ENCODE results near the gene ZNF577.

GRCh38 chr19:51822946-51823345 lies 64.8 kb downstream of the ZNF577 start:
- no peak for TF ChIP-seq POLR2A (IDR thresholded peaks at IDR 0.05)
- no peak for TF ChIP-seq CTCF (IDR thresholded peaks at IDR 0.05)
- no peak for TF ChIP-seq EP300 (IDR thresholded peaks at IDR 0.05; ENCODE audit: low read depth)

All from transverse colon (tissue), 3 donors.